Activated CD4-positive, alpha-beta memory T cell treated with anti-CD3 and anti-CD28 coated beads, Interleukin-2, amount 10 ng/mL, durations not matched to agents 7 days and 5 days (primary cell): ENCODE results near the gene PUS3. TPM values are rescaled to one million over a fixed set of nuclear protein-coding genes. Genes with fewer than 3 reads are reported as not detected.
"Not testable (repeated sequence)": the region's sequence is repeated elsewhere in the genome, so short reads cannot be mapped to it uniquely, and the experiment has no call there.

Experiments
- CTCF ChIA-PET: fragments of 350-600 bp; sonication (Branson Sonifier 250); formaldehyde crosslinking; loops from one replicate; lab custom pipeline; 2021; ENCODE audit warnings: antibody characterized with exemption, inconsistent platforms; lab: Charles Lee
- POLR2A ChIA-PET: fragments of 350-600 bp; sonication (Branson Sonifier 250); formaldehyde crosslinking; loops from one replicate; lab custom pipeline; 2021; ENCODE audit warnings: antibody characterized with exemption; lab: Charles Lee
- DNase-seq: peaks from one replicate; pipeline ENCODE4 v3.0.0-alpha.2; 2020
- H3K27ac Mint-ChIP-seq: one replicate; pipeline ENCODE4 v1.8.0; 2021; ENCODE audit warnings: mild to moderate bottlenecking, mixed read lengths
- H3K27me3 Mint-ChIP-seq: one replicate; pipeline ENCODE4 v1.8.0; 2021; ENCODE audit warnings: mixed read lengths
- H3K36me3 Mint-ChIP-seq: one replicate; pipeline ENCODE4 v1.8.0; 2021; ENCODE audit warnings: low read depth, mixed read lengths
- H3K4me1 Mint-ChIP-seq: one replicate; pipeline ENCODE4 v1.8.0; 2021; ENCODE audit warnings: mixed read lengths
- H3K4me3 Mint-ChIP-seq: one replicate; pipeline ENCODE4 v1.8.0; 2021; ENCODE audit warnings: mild to moderate bottlenecking, mixed read lengths
- H3K9me3 Mint-ChIP-seq: one replicate; pipeline ENCODE4 v1.8.0; 2021; ENCODE audit warnings: mixed read lengths
- total RNA-seq, 2 experiments: library from RNA; stranded (reverse); gene quantifications; one replicate each; pipeline ENCODE4 v1.2.3, GENCODE V29; 2021

The PUS3 gene
- total RNA-seq, 2 experiments from 2014 or later: 7.8 to 11.5 TPM

DNA sequence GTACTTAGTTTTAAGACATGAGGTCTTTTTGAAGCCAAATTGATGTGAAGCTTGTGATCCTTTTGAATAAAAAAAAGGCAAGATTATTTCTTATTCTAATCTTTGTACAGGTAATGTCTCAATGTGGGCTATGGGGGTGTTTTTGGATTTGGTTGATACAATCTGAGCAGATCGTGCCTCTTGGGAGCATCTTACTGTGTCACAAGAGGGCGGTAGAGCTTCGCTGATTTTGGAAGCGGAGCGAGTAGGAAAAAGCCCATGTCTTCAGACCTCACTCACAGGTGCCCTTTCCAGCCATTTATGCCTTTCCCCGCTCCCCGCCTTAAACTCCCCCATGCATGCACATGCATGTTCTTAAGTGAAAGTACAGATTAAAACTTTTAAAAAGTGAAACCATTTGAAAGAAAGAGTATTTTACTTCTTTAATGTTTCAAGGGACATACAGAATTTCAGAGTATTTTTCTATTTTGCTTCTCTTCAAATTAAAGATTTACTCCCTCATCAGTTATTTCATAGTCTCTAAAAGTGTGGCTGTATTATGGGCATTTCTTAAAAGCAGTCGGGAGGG, 20.1 kb upstream of the PUS3 start:
- CTCF ChIA-PET: interaction anchor here (0.6 to 5.0 kb wide), 5 partner anchors 9 to 275 kb away, joined by 3 to 42 read pairs (median 3); no protein-coding TSS in a partner anchor
- Mint-ChIP-seq H3K4me3 (no peak overlapping the region), H3K27me3 (peaks cover 21% of the 10 kb centered on the region), H3K9me3 (no peaks in the 10 kb centered on the region), H3K36me3 (no peaks in the 10 kb centered on the region), H3K4me1 (no peaks in the 10 kb centered on the region), H3K27ac (no peak overlapping the region)
- DNase-seq: peak; percentile 62
- POLR2A ChIA-PET: no interaction called here

DNA sequence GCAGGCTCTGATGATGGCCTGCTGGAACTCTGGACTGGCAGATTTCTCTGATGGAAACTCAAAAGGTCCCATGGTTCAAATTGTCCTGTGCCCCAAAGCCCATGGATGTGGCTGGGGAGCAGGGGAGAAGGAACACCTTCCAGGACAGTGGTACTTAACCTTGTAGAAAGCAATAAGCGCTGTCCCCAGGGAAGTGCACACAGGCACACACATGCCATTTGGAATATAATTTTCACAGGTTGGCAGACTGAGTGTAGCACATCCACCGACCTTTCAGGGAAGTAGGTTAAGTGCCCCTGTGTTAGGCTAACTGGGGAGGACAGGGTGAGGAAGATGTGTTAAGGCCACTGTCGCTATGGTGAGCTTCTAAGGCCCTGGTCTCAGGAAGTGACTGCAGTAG, 19.1 kb upstream of the PUS3 start:
- H3K27me3 Mint-ChIP-seq: peaks cover 24% of the 10 kb centered on the region
- no peaks in the 10 kb centered on the region for H3K9me3 Mint-ChIP-seq
- no peak overlapping the region for H3K27ac Mint-ChIP-seq
- CTCF ChIA-PET: interaction anchor here (1.5 to 5.0 kb wide), 2 partner anchors 21 to 271 kb away, joined by 4 to 42 read pairs; no protein-coding TSS in a partner anchor
- H3K4me3 Mint-ChIP-seq: no peak overlapping the region
- DNase-seq: no peak
- POLR2A ChIA-PET: no interaction called here
- H3K36me3 Mint-ChIP-seq: no peaks in the 10 kb centered on the region
- no peaks in the 10 kb centered on the region for H3K4me1 Mint-ChIP-seq

DNA sequence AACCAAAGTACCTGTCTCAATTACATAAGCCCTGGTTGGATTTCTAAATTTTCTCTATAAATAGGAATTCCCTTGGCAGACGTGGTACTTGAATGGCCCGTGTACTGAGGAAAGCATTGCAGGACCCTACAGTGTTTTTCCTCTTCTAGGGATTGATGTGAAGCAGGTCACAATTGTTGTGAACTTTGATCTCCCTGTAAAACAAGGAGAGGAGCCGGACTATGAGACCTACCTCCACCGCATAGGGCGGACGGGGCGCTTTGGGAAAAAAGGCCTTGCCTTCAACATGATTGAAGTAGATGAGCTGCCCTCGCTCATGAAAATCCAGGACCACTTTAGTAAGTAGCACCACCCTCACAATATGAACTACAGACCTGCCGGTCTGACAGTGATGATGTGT, 18.0 kb upstream of the PUS3 start:
- no peaks in the 10 kb centered on the region for H3K4me1 Mint-ChIP-seq
- POLR2A ChIA-PET: no interaction called here
- H3K9me3 Mint-ChIP-seq: no peaks in the 10 kb centered on the region
- CTCF ChIA-PET: interaction anchor here (1.5 to 5.0 kb wide), 2 partner anchors 22 to 272 kb away, joined by 4 to 42 read pairs; no protein-coding TSS in a partner anchor
- no peaks in the 10 kb centered on the region for H3K36me3 Mint-ChIP-seq
- H3K27me3 Mint-ChIP-seq: peaks cover 26% of the 10 kb centered on the region
- no peak overlapping the region for H3K27ac Mint-ChIP-seq
- no peak overlapping the region for H3K4me3 Mint-ChIP-seq
- no peak for DNase-seq

- Mint-ChIP-seq H3K27ac (no peak overlapping the region), H3K36me3 (no peaks in the 10 kb centered on the region), H3K4me1 (no peaks in the 10 kb centered on the region), H3K9me3 (no peaks in the 10 kb centered on the region), H3K4me3 (no peak overlapping the region), H3K27me3 (peaks cover 34% of the 10 kb centered on the region)
- no peak for DNase-seq
- ChIA-PET CTCF (interaction anchor here (2.6 kb wide), 1 partner anchor 275 kb away, joined by 8 read pairs; no protein-coding TSS in a partner anchor), POLR2A (no interaction called here)
Observed at GRCh38 chr11:125918140-125918840, 15.3 kb upstream of the PUS3 start.

DNA sequence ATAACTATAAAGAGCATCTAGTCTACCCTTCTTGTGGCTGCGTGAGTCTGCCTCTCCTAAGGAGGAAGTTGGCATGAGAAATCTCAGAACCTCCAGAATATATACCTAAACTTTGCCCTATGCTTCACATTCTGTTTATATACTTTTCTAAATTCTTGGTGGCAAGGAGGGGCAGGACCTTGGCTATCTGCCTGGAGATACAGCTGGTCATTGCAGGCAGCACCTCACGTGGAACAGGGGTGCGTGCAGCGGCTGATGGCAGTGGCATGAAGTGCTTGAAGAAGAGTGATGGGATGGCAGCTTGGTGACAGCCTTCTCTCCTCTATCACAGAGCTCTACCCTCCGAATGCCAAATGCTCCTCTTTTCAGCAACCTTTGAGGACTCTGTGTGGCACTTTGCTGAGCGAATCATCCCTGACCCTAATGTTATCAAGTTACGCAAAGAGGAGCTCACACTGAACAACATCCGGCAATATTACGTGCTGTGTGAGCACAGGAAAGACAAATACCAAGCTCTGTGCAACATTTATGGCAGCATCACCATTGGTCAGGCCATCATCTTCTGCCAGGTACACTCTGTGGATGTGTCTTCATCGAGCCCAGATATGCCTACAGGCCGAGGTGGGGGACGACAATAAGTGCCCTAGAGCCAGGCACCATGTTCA, 13.8 kb upstream of the PUS3 start:
- Mint-ChIP-seq H3K4me3 (no peak overlapping the region), H3K27me3 (peaks cover 41% of the 10 kb centered on the region), H3K36me3 (no peaks in the 10 kb centered on the region), H3K27ac (no peak overlapping the region), H3K4me1 (no peaks in the 10 kb centered on the region), H3K9me3 (no peaks in the 10 kb centered on the region)
- ChIA-PET CTCF (interaction anchor here (2.6 kb wide), 1 partner anchor 277 kb away, joined by 8 read pairs; no protein-coding TSS in a partner anchor), POLR2A (no interaction called here)
- no peak for DNase-seq

DNA sequence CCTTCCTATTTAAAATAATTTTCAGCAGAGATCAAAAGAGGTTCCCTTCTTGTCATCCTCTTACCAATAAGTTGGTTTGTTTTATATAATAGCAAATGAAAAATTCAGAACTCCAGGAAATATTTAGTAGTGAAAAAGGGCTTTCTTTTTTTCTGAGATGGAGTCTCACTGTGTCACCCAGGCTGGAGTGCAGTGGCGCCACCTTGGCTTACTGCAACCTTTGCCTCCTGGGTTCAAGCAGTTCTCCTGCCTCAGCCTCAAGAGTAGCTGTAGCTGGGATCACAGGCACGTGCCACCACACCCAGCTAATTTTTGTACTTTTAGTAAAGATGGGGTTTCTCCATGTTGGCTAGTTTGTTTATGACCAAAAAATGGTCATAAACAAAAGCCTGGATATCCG, 11.6 kb upstream of the PUS3 start:
- DNase-seq, H3K4me3 Mint-ChIP-seq, CTCF ChIA-PET, H3K36me3 Mint-ChIP-seq, H3K9me3 Mint-ChIP-seq, H3K27ac Mint-ChIP-seq, H3K4me1 Mint-ChIP-seq, POLR2A ChIA-PET: not testable (repeated sequence)
- peaks cover 48% of the 10 kb centered on the region for H3K27me3 Mint-ChIP-seq

GRCh38 chr11:125910226-125910849, 7.3 kb upstream of the PUS3 start:
- ChIA-PET POLR2A (no interaction called here), CTCF (interaction anchor here (1.0 kb wide), 1 partner anchor 14 kb away, joined by 3 read pairs; no protein-coding TSS in a partner anchor)
- peaks cover 46% of the 10 kb centered on the region for H3K27me3 Mint-ChIP-seq
- H3K27ac Mint-ChIP-seq: no peak overlapping the region
- no peak for DNase-seq
- H3K36me3 Mint-ChIP-seq: no peaks in the 10 kb centered on the region
- no peaks in the 10 kb centered on the region for H3K9me3 Mint-ChIP-seq
- no peak overlapping the region for H3K4me3 Mint-ChIP-seq
- no peaks in the 10 kb centered on the region for H3K4me1 Mint-ChIP-seq

DNA sequence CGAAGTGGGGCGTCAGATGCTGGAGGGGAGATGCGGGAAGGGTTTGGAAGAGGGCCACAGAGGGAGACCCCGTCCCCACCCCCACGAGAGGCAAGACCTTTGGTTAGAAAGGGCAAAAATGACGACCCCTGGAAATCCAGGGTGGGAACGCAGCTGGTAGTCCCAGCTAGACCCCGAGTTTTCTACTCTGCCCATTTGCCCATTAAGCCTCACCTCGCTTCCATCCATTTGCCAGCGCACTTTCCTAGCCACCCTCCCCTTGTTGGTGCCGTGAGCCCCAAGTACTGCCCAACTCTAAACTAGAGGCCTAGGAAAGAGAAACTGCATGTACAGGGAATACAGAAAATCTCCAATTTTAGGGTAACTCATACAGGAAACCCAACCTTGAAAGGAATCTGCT, 1.7 kb upstream of the PUS3 start:
- peaks cover 39% of the 10 kb centered on the region for H3K27me3 Mint-ChIP-seq
- H3K4me3 Mint-ChIP-seq: peak overlapping the region; percentile 51
- ChIA-PET CTCF (interaction anchor here (2.8 kb wide), 1 partner anchor 17 kb away, joined by 20 read pairs; the partner anchor contains the start of gene HYLS1), POLR2A (interaction anchor here (1.2 to 2.9 kb wide), 2 partner anchors 15 to 18 kb away, joined by 3 to 68 read pairs; partner anchors contain the start of gene HYLS1)
- peaks cover 18% of the 10 kb centered on the region for H3K36me3 Mint-ChIP-seq
- peaks cover 29% of the 10 kb centered on the region for H3K4me1 Mint-ChIP-seq
- DNase-seq: no peak
- no peak overlapping the region for H3K27ac Mint-ChIP-seq
- no peaks in the 10 kb centered on the region for H3K9me3 Mint-ChIP-seq

GRCh38 chr11:125903711-125904659, 979 bp upstream of the PUS3 start, which contains the start of gene DDX25:
Gene DDX25 (plus strand): TSS chr11:125904508. CDS start chr11:125904518, 10 bp downstream.
- peaks cover 25% of the 10 kb centered on the region for H3K36me3 Mint-ChIP-seq
- DNase-seq: no peak
- peak within 1 kb of the TSS; percentile 96 for H3K4me3 Mint-ChIP-seq
- H3K9me3 Mint-ChIP-seq: no peaks in the 10 kb centered on the region
- H3K27ac Mint-ChIP-seq: no peak within 1 kb of the TSS
- peaks cover 29% of the 10 kb centered on the region for H3K4me1 Mint-ChIP-seq
- H3K27me3 Mint-ChIP-seq: peaks cover 39% of the 10 kb centered on the region
- ChIA-PET CTCF (interaction anchor here (0.6 to 2.8 kb wide), 3 partner anchors 17 to 577 kb away, joined by 3 to 20 read pairs (median 4); partner anchors contain the start of gene HYLS1), POLR2A (interaction anchor here (0.7 to 2.9 kb wide), 6 partner anchors 16 to 452 kb away, joined by 3 to 68 read pairs (median 3); partner anchors contain the start of genes HYLS1, ST3GAL4 and STT3A)

DNA sequence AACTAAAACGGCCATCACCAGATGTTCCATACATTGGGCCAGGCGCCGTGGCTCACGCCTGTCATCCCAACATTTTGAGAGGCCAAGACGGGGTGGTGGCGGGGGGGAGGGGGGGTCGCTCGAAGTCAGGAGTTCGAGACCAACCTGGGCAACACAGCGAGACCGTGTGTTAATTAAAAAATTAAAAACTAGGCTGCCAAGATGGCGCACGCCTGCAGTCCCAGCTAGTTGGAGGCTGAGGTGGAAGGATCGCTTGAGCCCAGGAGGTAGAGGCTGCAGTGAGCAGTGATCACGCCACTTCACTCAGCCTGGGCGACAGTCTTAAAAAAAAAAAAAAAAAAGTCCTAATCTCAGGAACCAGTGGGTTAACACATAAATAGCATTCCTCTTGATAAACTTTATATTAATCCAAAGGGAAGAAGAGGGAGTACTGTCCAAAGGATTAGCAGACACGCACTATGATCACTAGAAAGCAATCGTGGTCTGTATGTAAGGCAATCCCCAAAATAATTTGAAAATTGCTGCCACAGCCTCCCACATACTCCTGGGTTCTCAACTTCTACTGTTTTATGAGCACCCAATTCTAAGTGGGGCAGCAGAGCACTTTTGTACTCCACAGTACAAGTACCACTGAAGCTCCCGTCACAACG, 604 bp downstream of the PUS3 start:
- ChIA-PET POLR2A (interaction anchor here (0.9 to 2.9 kb wide), 6 partner anchors 12 to 333 kb away, joined by 3 to 68 read pairs (median 4); partner anchors contain the start of genes EI24 and HYLS1), CTCF (interaction anchor here (1.3 to 2.8 kb wide), 2 partner anchors 15 to 578 kb away, joined by 4 to 20 read pairs; partner anchors contain the start of gene HYLS1)
- peaks cover 26% of the 10 kb centered on the region for H3K27me3 Mint-ChIP-seq
- peaks cover 36% of the 10 kb centered on the region for H3K4me1 Mint-ChIP-seq
- no peak for DNase-seq
- H3K36me3 Mint-ChIP-seq: peaks cover 34% of the 10 kb centered on the region
- no peaks in the 10 kb centered on the region for H3K9me3 Mint-ChIP-seq
- peak overlapping the region; percentile 85 for H3K27ac Mint-ChIP-seq
- peak overlapping the region; percentile 96 for H3K4me3 Mint-ChIP-seq

DNA sequence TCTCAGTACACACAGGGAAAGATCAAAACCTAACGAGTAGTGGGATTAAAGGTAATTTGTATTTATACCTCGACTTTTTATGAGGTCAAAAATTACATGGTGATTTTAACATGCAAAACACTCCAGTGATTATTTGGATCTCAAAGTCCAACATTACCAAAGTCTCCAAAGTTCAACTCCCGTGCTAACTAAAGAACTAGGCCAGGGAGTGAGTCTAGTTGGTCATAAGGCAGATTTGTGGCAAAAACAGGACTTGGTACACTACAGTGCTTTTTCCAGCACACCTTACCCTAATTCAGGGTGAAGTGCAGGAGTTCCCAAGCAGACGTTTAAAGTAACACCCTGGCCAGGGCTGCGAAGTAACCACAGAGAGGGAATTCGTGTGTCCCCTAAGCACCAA, 1.1 kb downstream of the PUS3 start:
- POLR2A ChIA-PET: no interaction called here
- Mint-ChIP-seq H3K27ac (peak overlapping the region; percentile 29), H3K9me3 (no peaks in the 10 kb centered on the region), H3K36me3 (peaks cover 34% of the 10 kb centered on the region), H3K4me1 (peaks cover 38% of the 10 kb centered on the region), H3K27me3 (peaks cover 25% of the 10 kb centered on the region), H3K4me3 (peak overlapping the region; percentile 66)
- no peak for DNase-seq
- CTCF ChIA-PET: no interaction called here
